NK-92 (cell line): Measurements from ENCODE around the gene ZNF763.
"Not testable (repeated sequence)": the region's sequence is repeated elsewhere in the genome, so short reads cannot be mapped to it uniquely, and the experiment has no call there.

ENCODE experiments used
- DNase-seq: peaks from one replicate; lab custom pipeline; 2025; ENCODE audit not compliant: unreplicated experiment; lab: John Stamatoyannopoulos, UW

ZNF763 gene

DNA sequence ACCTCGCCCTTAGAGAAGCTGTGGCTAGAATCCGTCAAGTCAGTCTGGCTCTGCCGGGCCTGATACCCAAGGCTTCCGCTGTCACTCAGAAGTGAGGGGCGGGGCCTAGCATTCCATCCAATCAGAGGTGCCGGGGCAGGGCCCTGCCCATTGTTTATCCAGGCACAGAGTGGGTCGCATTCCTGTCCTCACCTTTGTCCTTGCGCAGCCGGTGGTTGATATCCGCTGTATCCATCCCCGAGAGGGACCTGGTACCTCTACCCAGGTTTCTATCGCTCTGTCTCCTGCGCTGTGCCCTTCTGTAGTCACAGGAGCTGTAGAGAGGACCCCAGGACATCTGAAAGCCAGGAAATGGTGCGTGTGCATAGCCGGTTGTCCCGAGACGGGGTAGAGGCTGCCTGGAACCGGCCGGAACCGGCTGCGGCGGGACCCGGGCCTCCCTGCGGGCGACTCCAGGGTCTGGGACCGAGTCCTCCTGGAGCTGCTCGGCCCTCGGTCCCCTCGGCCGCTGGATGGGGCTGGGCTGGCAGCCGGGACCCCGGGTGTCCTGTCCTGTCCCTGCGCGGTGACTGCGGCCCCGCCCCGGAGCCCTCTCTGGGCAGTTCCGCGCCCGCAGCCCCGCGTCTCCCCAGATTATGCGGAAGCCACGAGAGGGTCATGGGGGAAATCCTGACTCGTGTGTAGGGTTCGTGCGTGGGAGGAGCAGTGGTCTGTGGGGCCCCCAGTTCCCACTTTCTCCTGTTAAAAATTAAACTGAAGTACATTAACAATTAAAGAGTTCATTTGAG lies at the start of gene ZNF763:
TSS of gene ZNF763 (plus strand) at position 183 of the 788 bp plus-strand sequence. CDS start at position 352, 169 bp downstream.
- DNase-seq = peak; percentile 32

DNA sequence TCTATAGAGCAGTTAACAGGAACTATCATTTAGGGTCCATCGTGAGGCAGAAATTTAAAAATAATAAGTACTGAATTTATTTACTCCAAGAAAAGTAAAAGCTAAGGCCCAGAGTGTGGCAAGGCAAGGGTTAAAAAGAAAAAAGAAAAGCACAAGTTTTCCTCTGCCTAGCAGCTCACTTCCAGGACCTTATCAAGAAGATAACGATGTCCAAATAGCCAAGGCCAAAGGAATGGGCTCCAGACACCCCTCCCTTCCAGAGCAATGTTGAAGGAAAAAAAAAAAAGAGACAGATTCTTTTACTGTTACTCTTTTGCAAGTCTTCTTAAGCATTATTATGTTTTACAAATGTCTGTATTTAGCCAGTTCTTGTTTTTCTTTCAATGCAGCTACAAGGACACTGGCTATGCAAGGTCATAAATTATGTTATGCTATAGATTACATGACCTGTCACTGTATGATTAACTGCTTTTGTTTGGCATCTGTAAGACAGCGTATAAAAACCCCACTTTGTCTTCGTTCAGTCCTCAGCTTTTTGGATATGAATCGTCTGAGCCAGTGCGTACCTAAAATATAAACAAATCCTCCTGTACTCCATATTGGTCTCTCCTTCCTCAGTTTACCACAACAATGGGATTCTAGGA lies 42.9 kb upstream of the ZNF763 start:
- DNase-seq = no peak

DNA sequence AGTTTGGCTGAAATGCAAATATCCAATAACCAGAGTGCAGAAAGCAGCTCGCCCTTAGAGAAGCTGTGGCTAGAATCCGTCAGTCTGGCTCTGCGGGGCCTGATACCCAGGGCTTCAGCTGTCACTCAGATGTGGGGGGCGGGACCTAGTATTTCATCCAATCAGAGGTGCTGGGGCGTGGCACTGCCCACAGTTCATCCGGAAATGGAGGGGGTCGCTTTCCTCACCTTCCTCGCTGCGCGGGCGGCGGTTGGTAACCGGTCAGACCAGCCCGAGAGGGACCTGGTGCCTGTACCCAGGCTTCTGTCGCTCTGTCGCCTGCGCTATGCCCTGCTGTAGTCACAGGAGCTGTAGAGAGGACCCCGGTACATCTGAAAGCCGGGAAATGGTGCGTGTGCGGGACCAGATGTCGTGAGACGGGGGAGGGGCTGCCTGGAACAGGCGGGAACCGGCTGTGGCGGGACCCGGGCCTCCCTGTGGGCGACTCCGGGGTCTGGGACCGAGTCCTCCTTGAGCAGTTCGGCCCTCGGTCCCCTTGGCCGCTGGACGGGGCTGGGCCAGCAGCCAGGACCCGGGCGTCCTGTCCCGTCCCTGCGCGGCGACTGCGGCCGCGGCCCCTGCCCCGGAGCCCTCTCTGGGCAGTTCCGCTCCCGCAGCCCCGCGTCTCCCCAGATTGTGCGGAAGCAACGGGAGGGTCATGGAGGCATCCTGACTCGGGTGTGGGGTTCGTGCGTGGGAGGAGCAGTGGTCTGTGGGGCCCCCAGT lies 39.8 kb upstream of the ZNF763 start, which contains the start of gene ZNF700:
TSS of gene ZNF700 (plus strand) at position 222 of the 765 bp plus-strand sequence. CDS start at position 326, 104 bp downstream.
- DNase-seq = peak; percentile 47

- not testable (repeated sequence) for DNase-seq
These were observed 39.1 kb upstream of the ZNF763 start for GRCh38 chr19:11925651-11926187.

DNA sequence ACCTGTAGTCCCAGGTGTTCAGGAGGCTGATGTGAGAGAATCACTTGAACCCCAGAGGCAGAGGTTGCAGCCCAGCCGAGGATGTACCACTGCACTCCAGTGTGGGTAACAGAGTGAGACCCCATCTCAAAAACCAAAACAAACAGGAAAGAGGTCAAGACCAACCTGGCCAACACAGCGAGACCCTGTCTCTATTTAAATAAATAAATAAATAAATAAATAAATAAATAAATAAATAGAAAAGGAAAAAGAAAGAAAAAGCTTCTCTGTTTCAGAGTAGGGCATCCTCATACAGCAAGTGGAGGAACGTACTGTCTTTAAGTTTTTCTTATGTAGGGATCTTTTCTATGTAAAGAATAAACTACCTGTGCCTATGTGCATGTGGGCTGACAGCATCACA lies 37.6 kb upstream of the ZNF763 start:
- no peak for DNase-seq

DNA sequence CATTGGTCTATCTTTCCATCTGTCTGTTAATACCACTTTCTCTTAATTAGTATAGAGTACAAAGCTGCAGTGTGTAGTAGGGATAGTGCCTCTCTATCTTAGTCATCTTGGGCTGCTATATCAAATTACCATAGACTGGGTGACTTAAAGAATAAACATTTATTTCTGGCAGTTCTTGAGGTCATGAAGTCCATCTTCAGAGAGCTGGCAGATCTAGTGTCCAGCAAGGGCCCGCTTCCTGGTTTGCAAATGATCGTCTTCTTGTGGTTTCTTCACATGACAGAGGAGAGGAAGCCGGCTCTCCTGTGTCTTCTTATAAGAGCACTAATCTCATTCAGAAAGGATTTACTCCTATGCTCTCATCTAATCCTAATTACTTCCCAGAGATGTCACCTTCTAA lies 33.8 kb upstream of the ZNF763 start:
- no peak for DNase-seq

- DNase-seq = no peak
These were observed 33.3 kb upstream of the ZNF763 start for GRCh38 chr19:11931513-11931912.

- not testable (repeated sequence) for DNase-seq
These were observed 29.0 kb upstream of the ZNF763 start for GRCh38 chr19:11935829-11936228.

- not testable (repeated sequence) for DNase-seq
These were observed 26.5 kb upstream of the ZNF763 start for GRCh38 chr19:11938383-11938782.

DNA sequence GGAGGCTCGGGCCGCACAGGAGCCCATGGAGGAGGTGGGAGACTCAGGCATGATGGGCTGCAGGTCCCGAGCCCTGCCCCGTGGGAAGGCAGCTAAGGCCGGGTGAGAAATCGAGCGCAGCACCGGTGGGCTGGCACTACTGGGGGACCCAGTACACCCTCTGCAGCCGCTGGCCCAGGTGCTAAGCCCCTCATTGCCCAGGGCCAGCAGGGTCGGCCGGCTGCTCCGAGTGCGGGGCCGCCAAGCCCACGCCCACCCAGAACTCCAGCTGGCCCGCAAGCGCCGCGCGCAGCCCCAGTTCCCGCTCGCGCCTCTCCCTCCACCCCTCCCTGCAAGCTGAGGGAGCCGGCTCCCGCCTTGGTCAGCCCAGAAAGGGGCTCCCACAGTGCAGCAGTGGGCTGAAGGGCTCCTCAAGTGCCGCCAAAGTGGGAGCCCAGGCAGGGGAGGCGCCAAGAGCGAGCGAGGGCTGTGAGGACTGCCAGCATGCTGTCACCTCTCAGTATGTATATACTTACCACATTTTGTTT lies 23.4 kb upstream of the ZNF763 start:
- DNase-seq = not testable (repeated sequence)

DNA sequence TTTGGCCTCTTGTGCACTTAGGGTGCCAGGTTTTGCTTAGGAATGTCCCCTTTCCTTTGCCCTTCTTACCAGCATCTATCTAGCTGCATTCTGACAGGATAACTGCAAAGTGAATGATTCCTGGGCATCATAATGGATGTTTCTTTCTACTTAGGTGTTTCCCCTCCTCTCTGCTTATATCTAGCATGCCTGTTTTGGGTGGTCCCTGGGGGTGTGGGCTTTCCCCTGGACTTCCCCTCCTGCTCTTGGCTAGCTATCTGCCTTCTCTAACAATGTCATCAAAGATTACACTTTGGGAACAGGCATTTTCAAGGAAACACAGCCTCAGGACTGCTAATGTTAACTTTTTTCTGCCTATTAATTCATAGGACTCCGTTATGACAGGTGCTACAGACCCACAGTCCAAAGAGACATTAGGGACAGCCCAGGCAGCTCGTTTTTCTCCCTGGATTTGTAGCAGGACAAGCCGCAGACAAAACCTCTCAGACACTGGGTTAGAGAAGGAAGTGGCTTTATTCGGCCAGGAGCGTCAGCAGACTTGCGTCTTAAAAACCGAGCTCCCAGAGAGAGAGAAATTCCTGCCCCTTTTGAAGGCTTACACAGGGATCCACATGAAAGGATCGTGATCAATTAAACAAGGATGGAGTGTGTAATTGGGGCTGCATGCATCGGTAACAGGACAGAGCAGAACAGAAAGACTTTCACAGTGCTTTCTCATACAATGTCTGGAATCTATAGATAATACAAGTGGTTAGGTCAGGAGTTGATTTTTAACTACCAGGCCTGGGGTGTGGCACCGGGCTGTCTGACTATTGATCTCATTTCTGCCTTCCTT lies 22.6 kb upstream of the ZNF763 start:
- no peak for DNase-seq

DNA sequence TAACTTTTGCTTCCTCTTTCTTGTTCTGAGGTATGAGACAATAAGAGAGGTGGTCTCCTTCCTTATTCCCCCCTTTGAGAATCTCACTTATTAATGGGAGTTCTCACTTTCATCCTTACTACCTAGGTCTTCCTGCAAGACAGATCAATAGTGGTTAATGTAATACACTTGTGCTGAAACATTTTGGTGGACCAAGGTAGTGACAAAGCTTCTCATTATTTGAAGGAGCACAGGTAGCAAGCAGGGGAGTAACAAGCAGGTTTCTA lies 22.1 kb upstream of the ZNF763 start:
- DNase-seq = no peak

DNA sequence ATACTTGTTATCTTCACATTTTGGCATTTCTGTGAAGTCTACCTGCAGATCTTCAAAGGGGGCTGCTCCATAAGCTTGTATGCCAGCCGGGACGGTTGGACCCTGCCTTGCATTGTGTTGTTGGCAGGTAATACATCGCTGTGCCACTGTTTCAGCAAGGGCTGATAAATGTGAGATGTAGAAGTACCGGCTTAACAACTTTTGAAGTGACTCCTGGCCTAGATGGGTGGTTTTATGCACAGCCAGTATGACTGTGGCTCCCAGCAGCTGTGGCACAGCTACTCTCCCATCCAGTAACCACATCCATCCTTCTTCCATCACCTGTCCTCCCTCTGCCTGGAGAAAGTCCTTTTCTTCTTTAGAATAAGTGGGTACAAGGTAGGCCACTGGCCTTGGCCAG lies 20.2 kb upstream of the ZNF763 start:
- no peak for DNase-seq

GRCh38 chr19:11948646-11949045 lies 16.2 kb upstream of the ZNF763 start:
- no peak for DNase-seq

DNA sequence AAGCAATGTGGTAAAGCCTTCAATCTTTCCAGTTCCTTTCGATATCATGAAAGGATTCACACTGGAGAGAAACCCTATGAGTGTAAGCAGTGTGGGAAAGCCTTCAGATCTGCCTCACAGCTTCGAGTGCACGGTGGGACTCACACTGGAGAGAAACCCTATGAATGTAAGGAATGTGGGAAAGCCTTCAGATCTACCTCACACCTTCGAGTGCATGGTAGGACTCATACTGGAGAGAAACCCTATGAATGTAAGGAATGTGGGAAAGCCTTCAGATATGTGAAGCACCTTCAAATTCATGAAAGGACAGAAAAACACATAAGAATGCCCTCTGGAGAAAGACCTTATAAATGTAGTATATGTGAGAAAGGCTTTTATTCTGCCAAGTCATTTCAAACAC lies 15.6 kb upstream of the ZNF763 start:
- no peak for DNase-seq

DNA sequence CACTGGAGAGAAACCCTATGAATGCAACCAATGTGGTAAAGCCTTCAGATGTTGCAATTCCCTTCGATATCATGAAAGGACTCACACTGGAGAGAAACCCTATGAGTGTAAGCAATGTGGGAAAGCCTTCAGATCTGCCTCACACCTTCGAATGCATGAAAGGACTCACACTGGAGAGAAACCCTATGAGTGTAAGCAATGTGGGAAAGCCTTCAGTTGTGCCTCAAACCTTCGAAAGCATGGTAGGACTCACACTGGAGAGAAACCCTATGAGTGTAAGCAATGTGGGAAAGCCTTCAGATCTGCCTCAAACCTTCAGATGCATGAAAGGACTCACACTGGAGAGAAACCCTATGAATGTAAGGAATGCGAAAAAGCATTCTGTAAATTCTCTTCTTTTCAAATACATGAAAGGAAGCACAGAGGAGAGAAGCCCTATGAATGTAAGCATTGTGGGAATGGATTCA lies 15.2 kb upstream of the ZNF763 start:
- not testable (repeated sequence) for DNase-seq

DNA sequence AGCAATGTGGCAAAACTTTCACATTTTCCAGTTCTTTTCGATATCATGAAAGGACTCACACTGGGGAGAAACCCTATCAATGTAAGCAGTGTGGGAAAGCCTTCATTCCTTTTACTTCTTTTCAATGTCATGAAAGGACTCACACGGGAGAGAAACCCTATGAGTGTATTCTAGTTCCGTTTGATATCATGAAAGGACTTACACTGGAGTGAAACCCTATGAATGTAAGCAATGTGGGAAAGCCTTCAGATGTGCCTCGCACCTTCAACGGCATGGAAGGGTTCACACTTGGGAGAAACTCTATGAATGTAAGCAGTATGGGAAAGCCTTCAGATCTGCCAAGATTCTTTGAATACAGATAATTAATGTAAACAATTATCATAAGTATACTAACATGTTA lies 14.5 kb upstream of the ZNF763 start:
- no peak for DNase-seq

- DNase-seq = no peak
These were observed 1.1 kb upstream of the ZNF763 start for GRCh38 chr19:11963566-11964355.

- no peak for DNase-seq
These were observed 363 bp upstream of the ZNF763 start for GRCh38 chr19:11964496-11964857.

GRCh38 chr19:11970174-11970573 lies 5.3 kb downstream of the ZNF763 start:
- no peak for DNase-seq
